Fibroblast of the aortic adventitia (primary cell): ENCODE results near the gene CCDC78. TPM values are rescaled to one million over a fixed set of nuclear protein-coding genes. Genes with fewer than 3 reads are reported as not detected.
"Not testable (repeated sequence)": the region's sequence is repeated elsewhere in the genome, so short reads cannot be mapped to it uniquely, and the experiment has no call there.

Source experiments
- DNase-seq: peaks from one replicate; pipeline ENCODE4 v3.0.0-alpha.2; 2010; ENCODE audit warnings: low read depth
- H3K4me3 ChIP-seq: 2 replicates; pipeline ENCODE4 v1.5.1; 2011; ENCODE audit warnings: low read depth, mild to moderate bottlenecking, control low read depth, low read length, moderate library complexity
- CTCF ChIP-seq: IDR thresholded peaks from 2 replicates; pipeline ENCODE4 v1.5.1; 2011; ENCODE audit warnings: mild to moderate bottlenecking, low read length, control low read depth, inconsistent platforms; ENCODE audit not compliant: insufficient read depth
- total RNA-seq: library from RNA; depleted of rRNA; stranded (reverse); fragments of >200 nt; gene quantifications from 2 replicates; pipeline ENCODE4 v1.2.3, GENCODE V29; 2012; ENCODE audit warnings: low replicate concordance

The CCDC78 gene
- total RNA-seq, 1 donor: 1.8 TPM

GRCh38 chr16:695355-696089 lies 30.7 kb downstream of the CCDC78 start:
- no peak for DNase-seq
- no peak for TF ChIP-seq CTCF
- H3K4me3 ChIP-seq: no peak overlapping the region

GRCh38 chr16:694863-695354 lies 31.3 kb downstream of the CCDC78 start:
- no peak overlapping the region for H3K4me3 ChIP-seq
- no peak for DNase-seq
- no peak for TF ChIP-seq CTCF

- no peak for DNase-seq
- no peak for TF ChIP-seq CTCF
- H3K4me3 ChIP-seq: no peak overlapping the region
Observed at GRCh38 chr16:694187-694862, 31.9 kb downstream of the CCDC78 start.

GRCh38 chr16:693766-694165 lies 32.5 kb downstream of the CCDC78 start:
- no peak for DNase-seq
- H3K4me3 ChIP-seq: no peak overlapping the region
- TF ChIP-seq CTCF: no peak

GRCh38 chr16:693364-693763 lies 32.9 kb downstream of the CCDC78 start:
- TF ChIP-seq CTCF: no peak
- DNase-seq: no peak
- no peak overlapping the region for H3K4me3 ChIP-seq

GRCh38 chr16:692356-693108 lies 33.7 kb downstream of the CCDC78 start:
- H3K4me3 ChIP-seq: no peak overlapping the region
- TF ChIP-seq CTCF: no peak
- DNase-seq: no peak

GRCh38 chr16:691242-691641 lies 35.0 kb downstream of the CCDC78 start:
- DNase-seq, H3K4me3 ChIP-seq: not testable (repeated sequence)
